GM21717 (cell line): ENCODE results near the gene SLC20A1.
"Not testable (repeated sequence)": the region's sequence is repeated elsewhere in the genome, so short reads cannot be mapped to it uniquely, and the experiment has no call there.

Source experiments
- ATAC-seq: cut with Tn5 transposase; IDR thresholded peaks from one replicate; pipeline ENCODE4 v1.9.1; 2021; ENCODE audit warnings: mild to moderate bottlenecking, moderate library complexity; ENCODE audit not compliant: unreplicated experiment

Gene SLC20A1

GRCh38 chr2:112644155-112644932, 1.4 kb upstream of the SLC20A1 start:
- ATAC-seq, result no peak

- ATAC-seq, result no peak
These were observed 818 bp upstream of the SLC20A1 start for GRCh38 chr2:112644933-112645309.

GRCh38 chr2:112646102-112646719, 472 bp downstream of the SLC20A1 start:
- ATAC-seq, result peak; percentile 26

GRCh38 chr2:112646791-112647689, 1.3 kb downstream of the SLC20A1 start:
- no peak for ATAC-seq

- ATAC-seq, result no peak
These were observed 2.3 kb downstream of the SLC20A1 start for GRCh38 chr2:112648081-112648480.

- ATAC-seq, result no peak
These were observed 10.9 kb downstream of the SLC20A1 start for GRCh38 chr2:112656679-112657078.

GRCh38 chr2:112658301-112658700, 12.6 kb downstream of the SLC20A1 start:
- ATAC-seq, result no peak

GRCh38 chr2:112658839-112659667, 13.3 kb downstream of the SLC20A1 start:
- no peak for ATAC-seq

GRCh38 chr2:112660138-112660537, 14.4 kb downstream of the SLC20A1 start:
- no peak for ATAC-seq

GRCh38 chr2:112661656-112662305, 16.0 kb downstream of the SLC20A1 start:
- ATAC-seq, result no peak

GRCh38 chr2:112662704-112663103, 17.0 kb downstream of the SLC20A1 start:
- ATAC-seq, result no peak

- ATAC-seq, result no peak
These were observed 18.9 kb downstream of the SLC20A1 start for GRCh38 chr2:112664689-112665088.

- no peak for ATAC-seq
These were observed 19.5 kb downstream of the SLC20A1 start for GRCh38 chr2:112665113-112665780.

GRCh38 chr2:112666761-112667122, 21.0 kb downstream of the SLC20A1 start:
- ATAC-seq, result no peak

GRCh38 chr2:112667540-112667939, 21.8 kb downstream of the SLC20A1 start:
- ATAC-seq, result not testable (repeated sequence)

GRCh38 chr2:112669667-112670066, 23.9 kb downstream of the SLC20A1 start:
- ATAC-seq, result no peak

GRCh38 chr2:112670252-112671022, 24.7 kb downstream of the SLC20A1 start:
- ATAC-seq, result no peak

- no peak for ATAC-seq
These were observed 26.1 kb downstream of the SLC20A1 start for GRCh38 chr2:112671801-112672200.

- no peak for ATAC-seq
These were observed 27.3 kb downstream of the SLC20A1 start for GRCh38 chr2:112673008-112673407.
